NCI-H510A treated with DMSO at 0.1 percent for 48 hours (cell line): Measurements from ENCODE around the gene ZBTB20.
A peak's percentile ranks its signal among the peaks of the same experiment; 100 is the strongest.

Source experiments
- DNase-seq: peaks from one replicate; lab custom pipeline; 2025; lab: John Stamatoyannopoulos, UW

The ZBTB20 gene

GRCh38 chr3:114328345-114328744 is 818.7 kb downstream of the ZBTB20 start:
- DNase-seq, result no peak

GRCh38 chr3:114327665-114328064 is 819.4 kb downstream of the ZBTB20 start:
- DNase-seq, result no peak

- no peak for DNase-seq
Measured at GRCh38 chr3:114323546-114324254, 823.4 kb downstream of the ZBTB20 start.

GRCh38 chr3:114320246-114320645 is 826.8 kb downstream of the ZBTB20 start:
- DNase-seq, result no peak

- DNase-seq, result peak; percentile 84
Measured at GRCh38 chr3:114319453-114319852, 827.6 kb downstream of the ZBTB20 start.

- DNase-seq, result no peak
Measured at GRCh38 chr3:114318295-114318694, 828.8 kb downstream of the ZBTB20 start.

GRCh38 chr3:114314282-114314681 is 832.8 kb downstream of the ZBTB20 start:
- DNase-seq, result no peak

- no peak for DNase-seq
Measured at GRCh38 chr3:114313426-114313825, 833.7 kb downstream of the ZBTB20 start.

GRCh38 chr3:114310695-114311094 is 836.4 kb downstream of the ZBTB20 start:
- no peak for DNase-seq

- DNase-seq, result no peak
Measured at GRCh38 chr3:114308830-114309229, 838.3 kb downstream of the ZBTB20 start.

GRCh38 chr3:114308377-114308776 is 838.7 kb downstream of the ZBTB20 start:
- no peak for DNase-seq

GRCh38 chr3:114307832-114308231 is 839.3 kb downstream of the ZBTB20 start:
- no peak for DNase-seq

GRCh38 chr3:114307222-114307830 is 839.8 kb downstream of the ZBTB20 start:
- no peak for DNase-seq

GRCh38 chr3:114299941-114300624 is 847.0 kb downstream of the ZBTB20 start:
- no peak for DNase-seq

- DNase-seq, result peak; percentile 13
Measured at GRCh38 chr3:114299421-114299820, 847.7 kb downstream of the ZBTB20 start.

- no peak for DNase-seq
Measured at GRCh38 chr3:114295946-114296345, 851.1 kb downstream of the ZBTB20 start.

GRCh38 chr3:114294940-114295480 is 852.1 kb downstream of the ZBTB20 start:
- no peak for DNase-seq

GRCh38 chr3:114293838-114294535 is 853.1 kb downstream of the ZBTB20 start, which contains the start of gene TIGIT:
Gene TIGIT (plus strand): TSS chr3:114294028. CDS start chr3:114294062, 34 bp downstream.
- DNase-seq, result no peak

GRCh38 chr3:114290911-114291901 is 855.9 kb downstream of the ZBTB20 start:
- no peak for DNase-seq

- no peak for DNase-seq
Measured at GRCh38 chr3:114286266-114286665, 860.8 kb downstream of the ZBTB20 start.

- no peak for DNase-seq
Measured at GRCh38 chr3:114285648-114286230, 861.3 kb downstream of the ZBTB20 start.
